GM12875 (cell line): ENCODE measurements around the gene TP53I3.
A peak's percentile ranks its signal among the peaks of the same experiment; 100 is the strongest.

ENCODE experiments used
- H3K4me3 ChIP-seq: one replicate; pipeline ENCODE4 v1.5.1; 2011; ENCODE audit warnings: low read depth, low read length, control low read depth
- TF ChIP-seq, protein P1 (sequence below): IDR thresholded peaks from 2 replicates; pipeline ENCODE4 v1.5.1; 2011; ENCODE audit warnings: low read depth, mild to moderate bottlenecking, control low read depth, inconsistent platforms, low read length, moderate library complexity, borderline replicate concordance; ENCODE audit not compliant: insufficient read depth

The TP53I3 gene

GRCh38 chr2:24051833-24052232 is 32.8 kb downstream of the TP53I3 start:
- TF ChIP-seq, protein P1, sequence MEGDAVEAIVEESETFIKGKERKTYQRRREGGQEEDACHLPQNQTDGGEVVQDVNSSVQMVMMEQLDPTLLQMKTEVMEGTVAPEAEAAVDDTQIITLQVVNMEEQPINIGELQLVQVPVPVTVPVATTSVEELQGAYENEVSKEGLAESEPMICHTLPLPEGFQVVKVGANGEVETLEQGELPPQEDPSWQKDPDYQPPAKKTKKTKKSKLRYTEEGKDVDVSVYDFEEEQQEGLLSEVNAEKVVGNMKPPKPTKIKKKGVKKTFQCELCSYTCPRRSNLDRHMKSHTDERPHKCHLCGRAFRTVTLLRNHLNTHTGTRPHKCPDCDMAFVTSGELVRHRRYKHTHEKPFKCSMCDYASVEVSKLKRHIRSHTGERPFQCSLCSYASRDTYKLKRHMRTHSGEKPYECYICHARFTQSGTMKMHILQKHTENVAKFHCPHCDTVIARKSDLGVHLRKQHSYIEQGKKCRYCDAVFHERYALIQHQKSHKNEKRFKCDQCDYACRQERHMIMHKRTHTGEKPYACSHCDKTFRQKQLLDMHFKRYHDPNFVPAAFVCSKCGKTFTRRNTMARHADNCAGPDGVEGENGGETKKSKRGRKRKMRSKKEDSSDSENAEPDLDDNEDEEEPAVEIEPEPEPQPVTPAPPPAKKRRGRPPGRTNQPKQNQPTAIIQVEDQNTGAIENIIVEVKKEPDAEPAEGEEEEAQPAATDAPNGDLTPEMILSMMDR = no peak
- H3K4me3 ChIP-seq = no peak overlapping the region

DNA sequence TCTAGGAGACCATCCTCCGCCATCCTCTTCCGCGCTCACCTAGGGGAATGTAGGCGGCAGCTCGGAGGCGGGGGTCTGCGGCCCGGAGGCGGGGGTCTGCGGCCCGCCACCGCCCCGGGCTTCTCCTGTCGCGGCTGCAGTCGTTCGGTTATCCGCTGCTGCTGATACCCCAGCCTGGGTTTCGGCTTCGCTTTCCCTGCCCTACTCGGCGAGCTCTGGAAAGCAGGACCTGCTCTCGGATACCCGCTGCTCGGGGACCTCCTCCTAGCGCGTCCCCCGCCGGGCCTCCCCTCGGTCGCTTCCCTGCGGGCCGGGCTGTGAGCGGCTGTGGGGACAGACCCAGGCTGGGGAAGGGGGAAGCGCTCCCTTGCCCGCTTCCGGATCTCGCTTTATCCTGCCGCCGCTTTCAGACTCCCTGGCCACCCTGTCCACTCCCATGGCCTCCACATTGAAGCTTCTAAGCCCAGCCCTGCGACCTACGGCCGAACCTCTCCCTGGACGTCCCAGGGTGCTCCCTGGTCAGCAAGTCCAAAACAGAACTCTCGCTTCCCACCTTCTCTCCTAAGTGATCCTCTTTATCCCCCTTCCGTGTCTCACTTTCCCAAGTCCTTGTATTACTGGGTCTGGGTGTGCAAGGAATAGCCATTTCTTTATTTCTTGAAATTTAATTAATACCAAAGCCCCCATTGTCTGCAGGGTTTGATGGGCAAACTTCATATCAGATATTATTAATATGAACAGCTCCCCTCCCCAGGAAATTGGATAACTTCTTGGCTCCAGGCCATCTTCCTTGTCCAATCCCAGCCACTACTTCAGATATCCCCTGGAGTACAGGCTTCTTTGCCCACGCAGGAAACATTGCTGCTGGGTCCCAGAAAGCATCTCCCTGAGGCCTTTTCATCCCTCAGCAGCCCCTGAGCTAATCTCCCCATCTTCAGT is 34.3 kb downstream of the TP53I3 start:
- no peak overlapping the region for H3K4me3 ChIP-seq
- TF ChIP-seq, protein P1 = no peak

DNA sequence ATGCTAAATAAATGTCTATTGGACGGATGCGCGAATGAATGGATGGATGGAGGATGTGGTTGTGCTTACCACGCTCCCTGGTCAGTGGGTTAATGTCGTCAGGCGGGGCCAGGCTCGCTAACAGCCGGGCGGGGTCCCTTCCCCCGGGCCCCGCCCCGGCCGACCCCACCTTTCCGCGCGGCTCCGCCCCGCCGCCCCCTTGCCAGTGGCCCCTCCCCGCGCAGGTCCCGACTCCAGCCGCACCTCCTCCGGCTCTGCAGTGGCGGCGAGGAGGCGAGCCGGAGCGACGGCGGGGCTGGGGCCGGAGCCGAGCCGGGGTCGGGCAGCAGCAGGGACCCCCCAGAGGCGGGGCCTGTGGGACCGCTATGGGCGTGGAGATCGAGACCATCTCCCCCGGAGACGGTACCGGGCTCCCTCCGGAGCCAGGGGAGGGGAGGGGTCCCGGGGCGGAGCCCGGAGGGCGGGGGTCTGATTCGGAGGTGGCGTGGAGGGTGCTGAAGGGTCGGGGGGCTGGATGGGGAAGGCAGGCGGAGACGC is 35.1 kb downstream of the TP53I3 start, which contains the start of gene FKBP1B:
Gene FKBP1B, plus strand, starts transcription at position 257 of the 537 bp plus-strand sequence. Its CDS starts 109 bp downstream, at position 366.
- H3K4me3 ChIP-seq = peak within 1 kb of the TSS; percentile 41
- TF ChIP-seq, protein P1 = no peak

- peak overlapping the region; percentile 41 for H3K4me3 ChIP-seq
- TF ChIP-seq, protein P1 = no peak
Measured at GRCh38 chr2:24048769-24049484, 35.7 kb downstream of the TP53I3 start.

DNA sequence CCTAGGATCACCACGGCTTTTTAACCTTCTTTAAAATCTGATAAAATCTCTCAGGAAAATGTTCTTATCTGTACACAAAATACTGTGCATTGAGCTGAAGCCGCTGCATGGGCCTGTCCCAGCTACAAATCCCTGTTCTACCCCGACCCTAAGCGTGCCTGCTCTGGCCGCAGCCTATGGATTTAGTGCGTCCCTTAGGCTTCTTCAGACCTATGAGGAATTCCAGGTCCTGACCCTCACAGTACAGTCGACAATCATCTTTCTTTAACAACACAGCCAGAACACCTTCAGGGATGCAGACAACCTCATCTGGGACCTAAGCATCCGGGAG is 37.0 kb downstream of the TP53I3 start:
- no peak overlapping the region for H3K4me3 ChIP-seq
- TF ChIP-seq, protein P1 = no peak

DNA sequence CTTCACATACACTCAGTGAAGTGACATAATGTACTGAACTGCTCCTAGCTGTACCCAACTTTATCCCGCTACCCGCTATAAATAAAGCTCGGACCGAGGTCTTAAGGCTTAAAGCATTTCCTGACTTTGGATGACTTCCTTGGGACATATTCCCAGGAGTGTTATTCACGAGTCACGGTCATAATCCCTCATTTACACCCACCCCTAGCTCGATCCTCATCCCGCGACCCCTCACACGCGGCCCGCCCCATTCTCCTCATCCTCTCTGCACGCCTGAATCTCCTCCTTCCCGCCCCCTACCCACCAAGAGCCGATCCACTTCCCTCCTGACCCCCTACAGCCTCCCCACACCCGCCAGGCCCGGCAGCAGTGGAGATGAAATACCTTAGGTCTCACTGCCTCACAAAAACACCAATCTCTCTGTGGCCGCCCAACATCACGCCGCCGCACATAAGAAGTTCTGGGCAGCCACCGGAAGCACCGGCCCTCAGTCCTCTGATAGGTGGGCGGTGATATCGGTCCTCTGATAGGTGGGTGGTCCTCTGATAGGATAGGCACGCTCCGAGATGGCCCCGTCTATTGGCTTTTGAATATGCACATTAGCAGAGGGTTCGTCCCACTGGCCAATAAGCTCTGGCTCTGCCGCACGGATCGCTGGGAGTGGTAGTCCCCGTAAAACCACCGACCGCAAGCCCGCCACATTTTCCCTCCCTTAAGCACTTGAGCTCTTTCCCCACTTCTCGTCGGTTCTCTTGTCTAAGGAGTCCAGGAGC is 37.5 kb downstream of the TP53I3 start, which contains the start of gene WDCP:
Gene WDCP, minus strand, starts transcription at position 462 of the 773 bp plus-strand sequence. CDS start 7,897 bp downstream, outside the sequence.
- H3K4me3 ChIP-seq = peak within 1 kb of the TSS; percentile 56
- TF ChIP-seq, protein P1 = no peak
